KOPT-K1 (cell line): ENCODE data around the gene DNAH8.

Source experiments
- H3K27ac ChIP-seq: fragments of 200-600 bp; sonication (generic); 2 replicates; pipeline ENCODE4 v1.5.1; 2016; ENCODE audit warnings: antibody characterized with exemption, mild to moderate bottlenecking, low read depth, low read length; ENCODE audit not compliant: poor library complexity, severe bottlenecking
- H3K36me3 ChIP-seq: fragments of 200-600 bp; sonication (generic); 2 replicates; pipeline ENCODE4 v1.5.1; 2017; ENCODE audit warnings: antibody characterized with exemption, mild to moderate bottlenecking, low read length, moderate library complexity; ENCODE audit not compliant: insufficient read depth
- H3K9me3 ChIP-seq: fragments of 200-600 bp; sonication (generic); 2 replicates; pipeline ENCODE4 v1.5.1; 2017; ENCODE audit warnings: antibody characterized with exemption, low read length, mild to moderate bottlenecking; ENCODE audit not compliant: insufficient read depth, poor library complexity, severe bottlenecking

Gene DNAH8

GRCh38 chr6:39076623-39077535 lies 361.8 kb downstream of the DNAH8 start:
- Histone ChIP-seq H3K27ac (no peak overlapping the region), H3K36me3 (no peaks in the 10 kb centered on the region), H3K9me3 (no peaks in the 10 kb centered on the region)

DNA sequence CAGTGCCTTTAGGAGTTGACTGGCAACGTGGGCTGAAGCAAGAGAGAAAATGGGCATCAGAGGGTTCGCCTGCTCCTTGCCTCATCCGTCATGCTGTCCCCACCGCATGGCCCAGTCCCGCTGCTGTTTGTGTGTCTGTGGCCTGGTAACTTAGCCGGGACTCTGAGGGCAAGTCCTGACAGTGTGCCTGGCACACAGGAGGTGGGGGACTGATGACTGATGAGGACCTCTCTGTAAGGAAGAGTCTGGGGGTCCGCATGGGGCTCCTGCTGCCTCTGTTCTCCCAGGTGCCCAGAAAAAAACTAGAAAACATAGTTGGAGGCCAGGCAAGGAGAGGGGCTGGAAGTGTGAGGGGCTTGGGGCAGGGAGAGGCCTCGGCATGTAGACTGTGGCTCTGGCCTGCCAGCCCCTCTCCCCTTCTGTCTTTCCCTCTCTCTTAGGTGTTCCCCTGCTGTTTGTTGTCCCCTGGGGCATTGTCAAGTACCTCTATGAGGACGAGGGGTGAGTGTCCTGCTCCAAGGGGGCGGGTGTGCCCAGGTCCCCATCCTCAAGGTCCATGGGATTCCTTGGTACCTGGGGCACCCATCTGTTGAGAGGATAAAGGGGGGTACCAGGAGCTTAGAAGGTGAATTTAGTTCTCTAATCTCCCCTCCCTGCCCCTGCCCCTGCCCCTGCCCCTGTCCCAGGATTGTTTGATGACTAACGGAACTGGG lies 362.9 kb downstream of the DNAH8 start:
- Histone ChIP-seq H3K36me3 (no peaks in the 10 kb centered on the region), H3K9me3 (no peaks in the 10 kb centered on the region), H3K27ac (no peak overlapping the region)

DNA sequence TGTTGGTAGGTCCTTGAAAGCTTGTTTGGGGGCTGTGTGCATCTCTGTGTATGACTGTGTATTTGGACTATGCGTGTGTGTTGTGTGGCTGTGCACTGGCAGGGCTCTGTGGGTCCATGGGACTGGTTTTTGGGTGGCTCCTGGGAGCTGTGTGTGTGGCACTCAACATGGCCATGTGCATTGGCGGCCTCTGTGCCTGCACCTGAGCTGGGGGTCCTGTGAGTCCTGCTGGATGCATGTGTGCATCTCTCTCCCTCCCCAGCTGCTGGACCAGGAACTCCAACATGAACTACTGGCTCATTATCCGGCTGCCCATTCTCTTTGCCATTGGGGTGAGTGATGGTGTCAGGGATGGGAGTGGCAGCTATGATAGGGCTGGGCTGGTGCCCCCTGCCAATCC lies 363.6 kb downstream of the DNAH8 start:
- Histone ChIP-seq H3K36me3 (no peaks in the 10 kb centered on the region), H3K9me3 (no peaks in the 10 kb centered on the region), H3K27ac (no peak overlapping the region)

- H3K9me3 ChIP-seq = no peaks in the 10 kb centered on the region
- no peak overlapping the region for H3K27ac ChIP-seq
- no peaks in the 10 kb centered on the region for H3K36me3 ChIP-seq
Observed at GRCh38 chr6:39079197-39080125, 364.4 kb downstream of the DNAH8 start.
